GM19240 (cell line): Measurements from ENCODE around the gene FOXO6.

ENCODE experiments used
- DNase-seq: peaks from one replicate; pipeline ENCODE4 v3.0.0; 2011; ENCODE audit warnings: low spot score; ENCODE audit not compliant: insufficient read length

FOXO6 gene

DNA sequence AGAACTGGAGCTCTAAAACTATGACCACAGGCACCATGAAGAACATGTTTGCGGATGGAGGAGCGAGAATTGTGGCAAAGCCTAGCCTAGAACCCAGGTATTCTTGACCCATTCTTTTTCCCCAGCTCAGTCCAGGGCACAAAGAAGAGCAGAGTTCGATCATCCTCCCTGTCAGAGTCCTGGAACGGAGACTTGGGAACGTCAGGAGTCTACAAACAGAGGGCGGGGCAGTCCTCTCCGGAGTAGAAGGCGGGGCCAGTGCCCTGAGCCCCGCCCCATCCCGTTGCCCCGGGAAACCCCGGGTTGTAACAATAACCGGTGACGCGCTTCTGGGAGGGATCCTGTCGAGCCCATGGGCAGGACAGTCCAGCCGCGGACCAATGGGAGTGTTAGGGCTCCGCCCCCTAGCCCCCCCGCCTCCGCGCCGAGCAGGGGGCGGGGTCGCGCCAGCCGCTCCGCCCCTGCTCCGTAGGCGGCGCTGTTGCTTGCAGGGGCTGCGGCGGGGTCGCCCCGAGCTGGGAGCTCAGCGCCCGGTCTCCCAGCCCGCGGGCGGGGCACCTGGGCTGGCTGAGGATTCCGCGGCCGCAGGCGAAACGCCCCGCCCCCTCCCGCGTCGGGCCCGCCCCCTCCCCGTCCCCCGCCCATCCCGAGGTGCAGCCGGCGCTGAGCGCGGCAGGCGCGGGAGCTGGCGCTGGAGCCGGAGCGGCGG, at the start of gene FOXO6:
Gene FOXO6 (plus strand): TSS at position 649 of the 709 bp plus-strand sequence.
- peak; percentile 94 for DNase-seq

DNA sequence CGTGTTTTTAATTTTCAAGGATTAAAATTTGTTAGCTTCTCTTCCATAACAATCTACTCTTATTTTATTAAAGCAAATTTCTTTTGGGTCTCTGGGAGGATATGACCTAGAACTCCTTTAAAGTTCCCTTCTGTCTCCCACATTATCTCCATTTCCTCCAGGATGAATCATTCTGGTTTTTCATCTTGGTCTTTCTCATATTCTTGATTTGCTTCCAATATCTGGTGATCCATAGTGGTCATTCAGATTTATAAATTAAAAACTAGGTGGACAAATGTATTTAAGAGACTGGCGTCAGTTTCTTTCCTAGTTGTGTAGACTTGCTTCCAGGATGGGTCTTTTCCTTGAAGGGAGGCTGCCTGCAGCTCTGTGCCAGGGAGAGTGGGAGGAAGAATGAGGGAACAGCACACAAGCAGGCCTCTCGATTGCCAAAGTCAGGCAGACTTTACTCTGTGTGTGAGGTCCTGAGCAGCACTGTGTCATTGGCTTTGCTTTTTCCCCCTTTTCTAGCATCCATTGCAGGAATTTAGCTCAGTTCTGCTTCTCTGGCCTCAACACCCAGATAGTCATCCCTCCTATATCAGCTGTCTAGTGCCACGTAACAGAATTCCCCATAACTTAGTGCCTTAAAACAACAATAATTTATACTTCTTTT, 48.1 kb upstream of the FOXO6 start:
- DNase-seq: no peak

DNA sequence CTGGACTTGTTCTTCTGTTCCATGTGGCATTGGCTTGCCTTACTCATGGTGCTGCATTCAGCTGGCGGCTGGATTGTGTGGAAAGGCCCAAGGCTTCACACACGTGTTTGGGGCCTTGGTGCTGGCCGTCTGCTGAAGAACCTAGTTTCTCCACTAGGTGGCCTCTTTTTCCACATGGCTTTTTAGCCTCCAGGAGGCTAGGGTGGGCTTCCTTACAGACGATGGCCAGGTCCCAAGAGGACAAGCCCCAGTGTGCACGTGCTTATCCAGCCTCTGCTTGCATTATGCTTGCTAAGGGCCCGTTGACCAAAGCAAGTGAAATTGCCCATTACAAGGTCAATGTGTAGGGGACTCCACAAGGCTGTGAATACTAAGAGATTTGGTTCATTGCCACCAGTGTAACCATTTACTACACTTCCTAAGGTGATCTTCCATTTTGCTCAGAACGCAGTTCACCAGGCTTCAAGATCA, 47.5 kb upstream of the FOXO6 start:
- peak; percentile 26 for DNase-seq

DNA sequence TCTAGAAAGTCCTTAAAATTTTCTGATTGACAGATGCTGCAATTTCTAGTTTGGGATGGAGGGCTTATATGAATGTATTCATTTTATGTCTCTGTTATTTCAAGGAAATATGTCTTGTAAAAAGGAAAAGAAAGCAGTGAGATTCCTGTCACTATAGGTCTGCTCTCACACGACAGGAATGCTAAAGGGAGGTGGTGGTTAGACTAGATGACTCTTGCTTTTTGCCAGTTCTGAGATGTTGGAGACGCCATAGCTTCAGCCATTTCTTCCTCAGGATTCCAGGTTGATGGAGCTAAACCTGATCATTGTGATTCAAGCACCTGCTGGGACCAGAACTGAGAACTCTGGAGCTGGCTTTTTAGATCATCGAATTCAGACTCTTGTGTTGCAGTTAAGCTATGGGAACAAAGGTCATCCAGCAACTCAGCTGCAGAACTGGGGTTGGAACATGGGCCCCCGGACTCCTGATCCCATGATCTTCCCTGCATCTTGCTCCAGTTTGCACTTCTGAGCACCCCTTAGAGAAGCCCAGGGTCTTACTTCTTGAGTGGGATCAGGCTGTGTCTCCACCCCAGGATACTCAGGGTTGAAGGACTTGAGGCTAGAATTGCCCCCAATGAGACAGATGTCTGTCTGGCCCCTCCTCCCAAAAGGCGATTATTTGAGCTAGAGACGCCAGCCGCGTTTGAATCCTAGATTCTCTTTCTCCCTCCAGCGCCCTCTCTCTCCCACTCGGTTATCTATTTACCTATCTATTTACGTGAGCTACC, 46.7 kb upstream of the FOXO6 start:
- DNase-seq: no peak

- no peak for DNase-seq
Observed at GRCh38 chr1:41315146-41315822, 46.0 kb upstream of the FOXO6 start.

- no peak for DNase-seq
Observed at GRCh38 chr1:41315871-41316270, 45.4 kb upstream of the FOXO6 start.

DNA sequence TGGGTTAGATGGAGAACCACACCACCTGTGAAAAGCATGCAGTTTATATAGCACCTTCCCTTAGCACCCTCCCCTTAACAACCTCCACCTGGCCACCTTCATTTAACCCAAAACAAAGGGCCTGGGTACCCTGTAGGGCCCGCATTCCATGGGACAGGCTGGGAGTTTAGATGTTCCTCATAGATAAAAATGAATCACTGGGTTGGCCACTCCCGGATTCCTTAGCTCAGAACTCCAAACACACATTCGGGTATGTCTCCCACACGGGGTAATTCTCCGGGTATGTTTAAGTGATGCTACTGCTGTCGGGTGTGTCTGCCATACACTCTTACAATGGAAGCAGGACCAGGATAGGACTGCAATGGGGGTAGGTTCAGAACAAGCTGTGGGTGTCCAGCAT, 43.9 kb upstream of the FOXO6 start:
- no peak for DNase-seq

- no peak for DNase-seq
Observed at GRCh38 chr1:41318135-41318534, 43.1 kb upstream of the FOXO6 start.

GRCh38 chr1:41319106-41319755, 42.0 kb upstream of the FOXO6 start:
- DNase-seq: no peak

- no peak for DNase-seq
Observed at GRCh38 chr1:41319807-41320711, 41.2 kb upstream of the FOXO6 start.

DNA sequence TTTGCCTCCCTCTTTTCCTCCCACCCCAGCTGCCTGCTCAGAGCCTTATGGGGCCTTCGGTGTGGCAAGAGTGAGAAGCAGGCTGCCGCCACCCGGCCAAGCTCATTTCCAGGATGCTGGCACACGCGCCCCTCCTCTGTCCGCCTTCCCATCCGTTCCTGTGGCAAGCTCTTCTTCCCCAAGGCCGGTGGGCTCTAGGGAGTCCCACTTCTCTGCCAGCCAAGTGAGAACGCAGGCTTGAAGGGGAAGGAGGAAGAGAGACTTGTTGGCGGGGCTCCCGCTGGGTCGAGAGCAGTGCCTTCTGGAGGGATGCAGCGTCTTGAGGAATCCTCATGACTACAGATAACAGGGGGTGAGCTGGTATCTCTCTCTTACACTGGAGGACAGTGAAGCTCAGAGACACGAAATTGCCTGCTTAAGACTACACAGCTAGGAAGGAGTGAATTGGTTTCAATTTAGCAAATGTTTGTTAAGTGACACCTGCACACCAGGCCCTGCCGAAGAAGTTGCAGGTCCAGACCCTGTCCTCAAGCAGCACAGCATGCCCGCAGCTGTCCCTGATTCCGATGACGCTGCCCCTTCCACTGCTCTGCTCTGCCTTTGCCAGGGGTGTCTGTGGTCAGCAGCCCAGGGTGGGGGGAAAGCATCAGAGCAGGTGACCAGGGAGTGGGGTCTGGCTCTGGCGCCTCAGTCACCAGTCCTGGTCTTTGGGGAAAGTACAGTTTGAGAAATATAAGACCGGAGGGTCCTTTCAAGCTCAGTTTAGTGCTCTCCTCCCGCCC, 40.1 kb upstream of the FOXO6 start:
- DNase-seq: no peak

DNA sequence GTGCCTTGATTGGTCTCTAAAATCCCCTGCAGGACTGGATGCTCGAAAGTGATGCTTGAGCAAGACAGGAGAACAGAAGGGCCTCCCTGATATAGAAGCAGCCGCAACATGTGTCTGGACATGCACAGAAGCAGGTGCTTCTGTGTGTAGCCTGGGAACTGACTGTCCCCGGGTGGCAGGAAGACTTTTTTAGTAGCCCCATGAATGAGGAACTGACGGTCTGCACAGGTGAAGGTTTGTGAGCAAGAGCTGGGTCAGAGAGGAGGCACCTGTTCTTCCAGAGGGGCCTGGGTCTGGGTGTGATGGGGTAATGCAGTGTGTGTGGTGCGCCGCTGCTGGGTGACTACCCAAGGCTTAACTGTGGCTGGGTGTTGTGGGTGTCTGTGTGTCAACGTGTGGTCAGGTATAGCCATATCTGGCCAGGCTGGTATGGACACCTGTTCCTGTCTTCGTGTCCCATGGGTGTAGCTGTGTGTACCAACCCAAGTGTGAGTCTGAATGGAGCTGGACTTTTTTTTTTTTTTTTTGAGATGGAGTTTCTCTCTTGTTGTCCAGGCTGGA, 39.1 kb upstream of the FOXO6 start:
- no peak for DNase-seq

- peak; percentile 17 for DNase-seq
Observed at GRCh38 chr1:41322835-41323234, 38.4 kb upstream of the FOXO6 start.

- no peak for DNase-seq
Observed at GRCh38 chr1:41323243-41323642, 38.0 kb upstream of the FOXO6 start.

GRCh38 chr1:41325801-41326200, 35.4 kb upstream of the FOXO6 start:
- no peak for DNase-seq

- no peak for DNase-seq
Observed at GRCh38 chr1:41327383-41327999, 33.7 kb upstream of the FOXO6 start.

- DNase-seq: no peak
Observed at GRCh38 chr1:41328001-41328615, 33.1 kb upstream of the FOXO6 start.
